ENCODE data around the gene PGAP2.

DNA sequence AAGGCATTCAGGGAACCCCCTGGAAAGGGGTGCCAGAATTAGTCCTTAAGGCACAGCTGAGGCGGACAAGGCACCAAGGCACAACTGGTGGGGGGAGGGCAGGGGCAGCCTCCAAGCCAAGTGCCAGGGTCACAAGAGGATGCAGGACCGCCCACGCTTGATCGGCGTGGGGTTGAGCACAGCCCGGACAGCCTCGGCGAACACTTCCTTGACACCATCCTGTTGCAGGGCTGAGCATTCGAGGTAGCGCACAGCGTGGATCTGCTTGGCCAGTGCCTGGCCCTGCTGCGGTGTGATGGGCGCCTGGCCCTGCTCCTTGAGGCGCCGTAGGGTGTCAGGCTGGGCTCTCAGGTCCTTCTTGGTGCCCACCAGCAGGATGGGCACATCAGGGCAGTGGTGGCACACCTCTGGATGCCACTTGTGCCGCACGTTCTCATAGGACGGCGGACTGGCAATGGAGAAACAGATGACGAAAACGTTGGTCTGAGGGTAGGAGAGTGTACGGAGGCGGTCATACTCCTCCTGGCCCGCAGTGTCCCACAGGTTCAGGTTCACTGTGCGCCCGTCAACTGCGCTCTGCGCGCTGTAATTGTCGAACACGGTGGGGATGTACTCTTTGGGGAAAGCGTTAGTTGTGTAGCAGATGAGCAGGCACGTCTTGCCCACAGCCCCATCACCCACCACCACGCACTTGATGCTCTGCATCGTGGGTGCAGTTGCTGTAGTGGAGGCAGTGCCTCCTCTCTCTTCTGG lies 19.2 kb downstream of the PGAP2 start:
- TF ChIP-seq, protein P1, sequence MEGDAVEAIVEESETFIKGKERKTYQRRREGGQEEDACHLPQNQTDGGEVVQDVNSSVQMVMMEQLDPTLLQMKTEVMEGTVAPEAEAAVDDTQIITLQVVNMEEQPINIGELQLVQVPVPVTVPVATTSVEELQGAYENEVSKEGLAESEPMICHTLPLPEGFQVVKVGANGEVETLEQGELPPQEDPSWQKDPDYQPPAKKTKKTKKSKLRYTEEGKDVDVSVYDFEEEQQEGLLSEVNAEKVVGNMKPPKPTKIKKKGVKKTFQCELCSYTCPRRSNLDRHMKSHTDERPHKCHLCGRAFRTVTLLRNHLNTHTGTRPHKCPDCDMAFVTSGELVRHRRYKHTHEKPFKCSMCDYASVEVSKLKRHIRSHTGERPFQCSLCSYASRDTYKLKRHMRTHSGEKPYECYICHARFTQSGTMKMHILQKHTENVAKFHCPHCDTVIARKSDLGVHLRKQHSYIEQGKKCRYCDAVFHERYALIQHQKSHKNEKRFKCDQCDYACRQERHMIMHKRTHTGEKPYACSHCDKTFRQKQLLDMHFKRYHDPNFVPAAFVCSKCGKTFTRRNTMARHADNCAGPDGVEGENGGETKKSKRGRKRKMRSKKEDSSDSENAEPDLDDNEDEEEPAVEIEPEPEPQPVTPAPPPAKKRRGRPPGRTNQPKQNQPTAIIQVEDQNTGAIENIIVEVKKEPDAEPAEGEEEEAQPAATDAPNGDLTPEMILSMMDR (IDR thresholded peaks at IDR 0.05 in 2 of 3, conservative IDR thresholded peaks at IDR 0.05 in 1 of 3; ENCODE audit: borderline replicate concordance in 1 of 3, insufficient read depth in 1 of 3, low read depth in 2 of 3, low read length in 2 of 3), result no peak
- TF ChIP-seq, protein P2, sequence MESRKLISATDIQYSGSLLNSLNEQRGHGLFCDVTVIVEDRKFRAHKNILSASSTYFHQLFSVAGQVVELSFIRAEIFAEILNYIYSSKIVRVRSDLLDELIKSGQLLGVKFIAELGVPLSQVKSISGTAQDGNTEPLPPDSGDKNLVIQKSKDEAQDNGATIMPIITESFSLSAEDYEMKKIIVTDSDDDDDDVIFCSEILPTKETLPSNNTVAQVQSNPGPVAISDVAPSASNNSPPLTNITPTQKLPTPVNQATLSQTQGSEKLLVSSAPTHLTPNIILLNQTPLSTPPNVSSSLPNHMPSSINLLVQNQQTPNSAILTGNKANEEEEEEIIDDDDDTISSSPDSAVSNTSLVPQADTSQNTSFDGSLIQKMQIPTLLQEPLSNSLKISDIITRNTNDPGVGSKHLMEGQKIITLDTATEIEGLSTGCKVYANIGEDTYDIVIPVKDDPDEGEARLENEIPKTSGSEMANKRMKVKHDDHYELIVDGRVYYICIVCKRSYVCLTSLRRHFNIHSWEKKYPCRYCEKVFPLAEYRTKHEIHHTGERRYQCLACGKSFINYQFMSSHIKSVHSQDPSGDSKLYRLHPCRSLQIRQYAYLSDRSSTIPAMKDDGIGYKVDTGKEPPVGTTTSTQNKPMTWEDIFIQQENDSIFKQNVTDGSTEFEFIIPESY (IDR thresholded peaks at IDR 0.05; ENCODE audit: extremely low read depth, insufficient replicate concordance, low read length), result no peak
- TF ChIP-seq POLR2A (IDR thresholded peaks at IDR 0.05; ENCODE audit: borderline replicate concordance, extremely low read depth, insufficient read depth, insufficient read length), result no peak
- no peak for TF ChIP-seq EZH2 (IDR thresholded peaks at IDR 0.05)
- TF ChIP-seq CBX3 (IDR thresholded peaks at IDR 0.05; ENCODE audit: low read depth), result no peak
- TF ChIP-seq TCF7L2 (IDR thresholded peaks at IDR 0.05; ENCODE audit: borderline replicate concordance, extremely low read depth, insufficient read depth, insufficient read length), result no peak
- no peak for TF ChIP-seq ZNF274 (IDR thresholded peaks at IDR 0.05; ENCODE audit: low read depth, low read length)

Measured in HCT116 (cell line).